ENCODE measurements around the gene NGEF.

The NGEF gene

GRCh38 chr2:232998666-232998985 lies 14.4 kb downstream of the NGEF start:
- Mint-ChIP-seq H3K27ac (no peak overlapping the region), H3K9me3 (no peaks in the 10 kb centered on the region)

GRCh38 chr2:232997749-232998665 lies 15.0 kb downstream of the NGEF start:
- DNase-seq = no peak
- H3K9me3 Mint-ChIP-seq = no peaks in the 10 kb centered on the region
- no peaks in the 10 kb centered on the region for H3K4me1 Mint-ChIP-seq
- no peak for ATAC-seq
- H3K27me3 Mint-ChIP-seq = no peaks in the 10 kb centered on the region
- no peak overlapping the region for H3K27ac Mint-ChIP-seq
- no peak overlapping the region for H3K4me3 Mint-ChIP-seq

More at GRCh38 chr2:232998666-232998985, 14.4 kb downstream of the NGEF start:
- Mint-ChIP-seq H3K27me3 (no peaks in the 10 kb centered on the region), H3K4me1 (no peaks in the 10 kb centered on the region), H3K4me3 (no peak overlapping the region)
- DNase-seq (no peak), ATAC-seq (no peak)

- H3K9me3 Mint-ChIP-seq = no peaks in the 10 kb centered on the region
- DNase-seq (no peak), ATAC-seq (no peak)
- H3K4me3 Mint-ChIP-seq = no peak overlapping the region
- H3K27me3 Mint-ChIP-seq = no peaks in the 10 kb centered on the region
- H3K27ac Mint-ChIP-seq = no peak overlapping the region
- no peaks in the 10 kb centered on the region for H3K4me1 Mint-ChIP-seq
These were observed 18.6 kb downstream of the NGEF start for GRCh38 chr2:232994446-232994845.

GRCh38 chr2:232993231-232993821 lies 19.7 kb downstream of the NGEF start:
- ATAC-seq = no peak

GRCh38 chr2:232986155-232986554 lies 26.9 kb downstream of the NGEF start:
- H3K4me3 Mint-ChIP-seq = no peak overlapping the region
- no peak overlapping the region for H3K27ac Mint-ChIP-seq
- no peak for DNase-seq
- peaks cover 6 to 10% of the 10 kb centered on the region in 2 donors for H3K9me3 Mint-ChIP-seq
- H3K4me1 Mint-ChIP-seq = peaks cover 8% of the 10 kb centered on the region
- peaks cover 16% of the 10 kb centered on the region for H3K27me3 Mint-ChIP-seq
- ATAC-seq = no peak

More at GRCh38 chr2:232993231-232993821, 19.7 kb downstream of the NGEF start:
- Mint-ChIP-seq H3K27me3 (no peaks in the 10 kb centered on the region), H3K27ac (no peak overlapping the region), H3K9me3 (no peaks in the 10 kb centered on the region), H3K4me3 (no peak overlapping the region), H3K4me1 (no peaks in the 10 kb centered on the region)
- DNase-seq = no peak

GRCh38 chr2:232984451-232985207 lies 28.4 kb downstream of the NGEF start:
- Mint-ChIP-seq H3K4me3 (no peak overlapping the region), H3K27me3 (peaks cover 16% of the 10 kb centered on the region), H3K27ac (no peak overlapping the region), H3K4me1 (peaks cover 8% of the 10 kb centered on the region), H3K9me3 (peaks cover 6 to 10% of the 10 kb centered on the region in 2 donors)
- DNase-seq (no peak), ATAC-seq (no peak)

GRCh38 chr2:232983669-232984140 lies 29.4 kb downstream of the NGEF start:
- H3K27ac Mint-ChIP-seq = no peak overlapping the region
- peaks cover 6 to 10% of the 10 kb centered on the region in 2 donors for H3K9me3 Mint-ChIP-seq
- no peak overlapping the region for H3K4me3 Mint-ChIP-seq
- H3K27me3 Mint-ChIP-seq = peaks cover 16% of the 10 kb centered on the region
- DNase-seq = no peak
- H3K4me1 Mint-ChIP-seq = peaks cover 8% of the 10 kb centered on the region
- ATAC-seq = no peak

GRCh38 chr2:232982926-232983668 lies 30.0 kb downstream of the NGEF start:
- H3K4me3 Mint-ChIP-seq = no peak overlapping the region
- H3K27ac Mint-ChIP-seq = peak overlapping the region in 1 of 2 donors; percentile 71
- DNase-seq (no peak), ATAC-seq (no peak)
- peaks cover 6 to 10% of the 10 kb centered on the region in 2 donors for H3K9me3 Mint-ChIP-seq
- peaks cover 16% of the 10 kb centered on the region for H3K27me3 Mint-ChIP-seq
- peaks cover 8% of the 10 kb centered on the region for H3K4me1 Mint-ChIP-seq

GRCh38 chr2:232981767-232982360 lies 31.2 kb downstream of the NGEF start:
- ATAC-seq = no peak
- no peak for DNase-seq
- Mint-ChIP-seq H3K4me3 (no peak overlapping the region), H3K9me3 (peaks cover 6 to 10% of the 10 kb centered on the region in 2 donors), H3K27me3 (peaks cover 12% of the 10 kb centered on the region), H3K27ac (no peak overlapping the region), H3K4me1 (peaks cover 8% of the 10 kb centered on the region)

GRCh38 chr2:232981356-232981755 lies 31.7 kb downstream of the NGEF start:
- peaks cover 6 to 7% of the 10 kb centered on the region in 2 donors for H3K9me3 Mint-ChIP-seq
- peaks cover 8% of the 10 kb centered on the region for H3K4me1 Mint-ChIP-seq
- H3K27me3 Mint-ChIP-seq = peaks cover 15% of the 10 kb centered on the region
- DNase-seq (no peak), ATAC-seq (no peak)
- H3K4me3 Mint-ChIP-seq = no peak overlapping the region
- H3K27ac Mint-ChIP-seq = no peak overlapping the region

- peaks cover 15% of the 10 kb centered on the region for H3K27me3 Mint-ChIP-seq
- no peak overlapping the region for H3K4me3 Mint-ChIP-seq
- H3K9me3 Mint-ChIP-seq = peaks cover 0 to under 1% of the 10 kb centered on the region in 2 donors
- no peak for ATAC-seq
- H3K27ac Mint-ChIP-seq = no peak overlapping the region
- no peak for DNase-seq
- H3K4me1 Mint-ChIP-seq = peaks cover 8% of the 10 kb centered on the region
These were observed 32.4 kb downstream of the NGEF start for GRCh38 chr2:232980683-232981082.

GRCh38 chr2:232979871-232980461 lies 33.1 kb downstream of the NGEF start:
- H3K9me3 Mint-ChIP-seq = no peaks in the 10 kb centered on the region
- ATAC-seq (peak; percentile 40), DNase-seq (no peak)
- peaks cover 8% of the 10 kb centered on the region for H3K4me1 Mint-ChIP-seq
- H3K27ac Mint-ChIP-seq = no peak overlapping the region
- H3K27me3 Mint-ChIP-seq = peaks cover 15% of the 10 kb centered on the region
- no peak overlapping the region for H3K4me3 Mint-ChIP-seq

GRCh38 chr2:232977438-232977971 lies 35.6 kb downstream of the NGEF start:
- DNase-seq = no peak
- Mint-ChIP-seq H3K27ac (no peak overlapping the region), H3K4me3 (no peak overlapping the region), H3K4me1 (no peaks in the 10 kb centered on the region), H3K27me3 (peaks cover 7% of the 10 kb centered on the region), H3K9me3 (no peaks in the 10 kb centered on the region)
- ATAC-seq = no peak

GRCh38 chr2:232976666-232977437 lies 36.2 kb downstream of the NGEF start:
- no peak overlapping the region for H3K27ac Mint-ChIP-seq
- H3K9me3 Mint-ChIP-seq = no peaks in the 10 kb centered on the region
- peaks cover 7% of the 10 kb centered on the region for H3K27me3 Mint-ChIP-seq
- no peak overlapping the region for H3K4me3 Mint-ChIP-seq
- no peaks in the 10 kb centered on the region for H3K4me1 Mint-ChIP-seq
- no peak for DNase-seq
- ATAC-seq = no peak

All from stimulated activated naive CD8-positive, alpha-beta T cell treated with anti-CD3 and anti-CD28 coated beads, Interleukin-15, amount 100 ng/mL, for 72 hours (primary cell).